Measurements from ENCODE around the gene ONECUT3.

The ONECUT3 gene

GRCh38 chr19:1765904-1766799, 12.8 kb downstream of the ONECUT3 start:
- Histone ChIP-seq H3K4ac (ENCODE audit: low read depth in 1 of 2, low read length in 2 of 2) (no peak overlapping the region), H2AK5ac (ENCODE audit: low read length, severe bottlenecking) (no peak overlapping the region), H3K36me3 (ENCODE audit: control insufficient read depth in 1 of 2, insufficient read depth in 2 of 2, low read depth in 1 of 2, low read length in 2 of 2) (no peaks in the 10 kb centered on the region), H4K8ac (ENCODE audit: low read length) (no peak overlapping the region), H3K4me1 (ENCODE audit: control insufficient read depth, insufficient read depth, low read depth, low read length) (peaks cover 2% of the 10 kb centered on the region), H3K23ac (ENCODE audit: low read length in 2 of 2) (no peak overlapping the region), H2BK5ac (ENCODE audit: low read depth, low read length, poor library complexity, severe bottlenecking) (no peak overlapping the region), H2AFZ (ENCODE audit: low read depth, low read length) (no peak overlapping the region), H2BK120ac (ENCODE audit: low read depth, low read length) (no peak overlapping the region), H2BK15ac (ENCODE audit: low read depth, poor library complexity, severe bottlenecking) (no peak overlapping the region), H3K27me3 (ENCODE audit: control insufficient read depth in 1 of 2, insufficient read depth in 1 of 2, low read length in 2 of 2) (peaks cover 82 to 88% of the 10 kb centered on the region in 2 experiments), H3K79me1 (replicated peaks; ENCODE audit: low read length, poor library complexity, severe bottlenecking) (no peaks in the 10 kb centered on the region), H3K9ac (ENCODE audit: low read length) (no peak overlapping the region), H3K4me3 (ENCODE audit: insufficient read depth in 1 of 2, low read depth in 1 of 2, low read length in 2 of 2) (no peak overlapping the region), H4K91ac (ENCODE audit: low read length) (no peak overlapping the region), H3K9me3 (ENCODE audit: control insufficient read depth, low read length) (peaks cover 8% of the 10 kb centered on the region), H2BK12ac (ENCODE audit: low read length in 2 of 2) (no peak overlapping the region), H3K27ac (ENCODE audit: low read length, poor library complexity, severe bottlenecking) (no peak overlapping the region), H3K18ac (ENCODE audit: low read depth in 1 of 2, low read length in 2 of 2) (no peak overlapping the region), H3K4me2 (ENCODE audit: low read length, poor library complexity, severe bottlenecking) (no peak overlapping the region), H3K14ac (ENCODE audit: low read length in 2 of 2) (no peak overlapping the region)
- DNase-seq, result no peak
- 10% methylated on average over 31 of the region's 38 CpGs for WGBS

- no peak overlapping the region for H3K14ac ChIP-seq (ENCODE audit: low read length in 2 of 2)
- H2BK12ac ChIP-seq (ENCODE audit: low read length in 2 of 2), result no peak overlapping the region
- H3K27me3 ChIP-seq (ENCODE audit: control insufficient read depth in 1 of 2, insufficient read depth in 1 of 2, low read length in 2 of 2), result peaks cover 75 to 81% of the 10 kb centered on the region in 2 experiments
- WGBS, result 30% methylated on average over 5 of the region's 10 CpGs
- H2AFZ ChIP-seq (ENCODE audit: low read depth, low read length), result no peak overlapping the region
- no peak overlapping the region for H3K4ac ChIP-seq (ENCODE audit: low read depth in 1 of 2, low read length in 2 of 2)
- peaks cover 13% of the 10 kb centered on the region for H3K9me3 ChIP-seq (ENCODE audit: control insufficient read depth, low read length)
- H2AK5ac ChIP-seq (ENCODE audit: low read length, severe bottlenecking), result no peak overlapping the region
- no peak overlapping the region for H3K9ac ChIP-seq (ENCODE audit: low read length)
- no peak overlapping the region for H4K8ac ChIP-seq (ENCODE audit: low read length)
- no peak overlapping the region for H3K23ac ChIP-seq (ENCODE audit: low read length in 2 of 2)
- H3K79me1 ChIP-seq (replicated peaks; ENCODE audit: low read length, poor library complexity, severe bottlenecking), result no peaks in the 10 kb centered on the region
- H2BK5ac ChIP-seq (ENCODE audit: low read depth, low read length, poor library complexity, severe bottlenecking), result no peak overlapping the region
- H3K4me3 ChIP-seq (ENCODE audit: insufficient read depth in 1 of 2, low read depth in 1 of 2, low read length in 2 of 2), result no peak overlapping the region
- H3K18ac ChIP-seq (ENCODE audit: low read depth in 1 of 2, low read length in 2 of 2), result no peak overlapping the region
- H2BK120ac ChIP-seq (ENCODE audit: low read depth, low read length), result no peak overlapping the region
- no peak overlapping the region for H4K91ac ChIP-seq (ENCODE audit: low read length)
- H2BK15ac ChIP-seq (ENCODE audit: low read depth, poor library complexity, severe bottlenecking), result no peak overlapping the region
- no peak overlapping the region for H3K27ac ChIP-seq (ENCODE audit: low read length, poor library complexity, severe bottlenecking)
- peaks cover 2% of the 10 kb centered on the region for H3K4me1 ChIP-seq (ENCODE audit: control insufficient read depth, insufficient read depth, low read depth, low read length)
- H3K4me2 ChIP-seq (ENCODE audit: low read length, poor library complexity, severe bottlenecking), result no peak overlapping the region
- H3K36me3 ChIP-seq (ENCODE audit: control insufficient read depth in 1 of 2, insufficient read depth in 2 of 2, low read depth in 1 of 2, low read length in 2 of 2), result no peaks in the 10 kb centered on the region
- no peak for DNase-seq
Measured at GRCh38 chr19:1766800-1767352, 13.6 kb downstream of the ONECUT3 start.

GRCh38 chr19:1767464-1767933, 14.2 kb downstream of the ONECUT3 start:
- Histone ChIP-seq H3K4me1 (ENCODE audit: control insufficient read depth, insufficient read depth, low read depth, low read length) (peaks cover 2% of the 10 kb centered on the region), H3K23ac (ENCODE audit: low read length in 2 of 2) (no peak overlapping the region), H2BK5ac (ENCODE audit: low read depth, low read length, poor library complexity, severe bottlenecking) (no peak overlapping the region), H2AK5ac (ENCODE audit: low read length, severe bottlenecking) (no peak overlapping the region), H3K27ac (ENCODE audit: low read length, poor library complexity, severe bottlenecking) (no peak overlapping the region), H3K79me1 (replicated peaks; ENCODE audit: low read length, poor library complexity, severe bottlenecking) (no peaks in the 10 kb centered on the region), H3K9ac (ENCODE audit: low read length) (no peak overlapping the region), H4K8ac (ENCODE audit: low read length) (no peak overlapping the region), H2BK15ac (ENCODE audit: low read depth, poor library complexity, severe bottlenecking) (no peak overlapping the region), H3K9me3 (ENCODE audit: control insufficient read depth, low read length) (peaks cover 13% of the 10 kb centered on the region), H2BK120ac (ENCODE audit: low read depth, low read length) (no peak overlapping the region), H3K18ac (ENCODE audit: low read depth in 1 of 2, low read length in 2 of 2) (no peak overlapping the region), H3K36me3 (ENCODE audit: control insufficient read depth in 1 of 2, insufficient read depth in 2 of 2, low read depth in 1 of 2, low read length in 2 of 2) (no peaks in the 10 kb centered on the region), H3K4me3 (ENCODE audit: insufficient read depth in 1 of 2, low read depth in 1 of 2, low read length in 2 of 2) (no peak overlapping the region), H4K91ac (ENCODE audit: low read length) (no peak overlapping the region), H3K4ac (ENCODE audit: low read depth in 1 of 2, low read length in 2 of 2) (no peak overlapping the region), H3K4me2 (ENCODE audit: low read length, poor library complexity, severe bottlenecking) (no peak overlapping the region), H3K27me3 (ENCODE audit: control insufficient read depth in 1 of 2, insufficient read depth in 1 of 2, low read length in 2 of 2) (peaks cover 68 to 74% of the 10 kb centered on the region in 2 experiments), H3K14ac (ENCODE audit: low read length in 2 of 2) (no peak overlapping the region), H2BK12ac (ENCODE audit: low read length in 2 of 2) (no peak overlapping the region), H2AFZ (ENCODE audit: low read depth, low read length) (no peak overlapping the region)
- 10% methylated on average over 19 of the region's 21 CpGs for WGBS
- no peak for DNase-seq

- Histone ChIP-seq H3K9ac (ENCODE audit: low read length) (no peak overlapping the region), H2BK5ac (ENCODE audit: low read depth, low read length, poor library complexity, severe bottlenecking) (no peak overlapping the region), H3K23ac (ENCODE audit: low read length in 2 of 2) (no peak overlapping the region), H2AK5ac (ENCODE audit: low read length, severe bottlenecking) (no peak overlapping the region), H3K14ac (ENCODE audit: low read length in 2 of 2) (no peak overlapping the region), H3K18ac (ENCODE audit: low read depth in 1 of 2, low read length in 2 of 2) (no peak overlapping the region), H3K4me2 (ENCODE audit: low read length, poor library complexity, severe bottlenecking) (no peak overlapping the region), H3K36me3 (ENCODE audit: control insufficient read depth in 1 of 2, insufficient read depth in 2 of 2, low read depth in 1 of 2, low read length in 2 of 2) (no peaks in the 10 kb centered on the region), H2BK120ac (ENCODE audit: low read depth, low read length) (no peak overlapping the region), H3K4ac (ENCODE audit: low read depth in 1 of 2, low read length in 2 of 2) (no peak overlapping the region), H4K8ac (ENCODE audit: low read length) (no peak overlapping the region), H3K4me3 (ENCODE audit: insufficient read depth in 1 of 2, low read depth in 1 of 2, low read length in 2 of 2) (no peak overlapping the region), H3K4me1 (ENCODE audit: control insufficient read depth, insufficient read depth, low read depth, low read length) (peaks cover 2% of the 10 kb centered on the region), H2BK15ac (ENCODE audit: low read depth, poor library complexity, severe bottlenecking) (no peak overlapping the region), H4K91ac (ENCODE audit: low read length) (no peak overlapping the region), H3K27ac (ENCODE audit: low read length, poor library complexity, severe bottlenecking) (no peak overlapping the region), H3K9me3 (ENCODE audit: control insufficient read depth, low read length) (peaks cover 13% of the 10 kb centered on the region), H2AFZ (ENCODE audit: low read depth, low read length) (no peak overlapping the region), H3K79me1 (replicated peaks; ENCODE audit: low read length, poor library complexity, severe bottlenecking) (no peaks in the 10 kb centered on the region), H3K27me3 (ENCODE audit: control insufficient read depth in 1 of 2, insufficient read depth in 1 of 2, low read length in 2 of 2) (peaks cover 62 to 70% of the 10 kb centered on the region in 2 experiments), H2BK12ac (ENCODE audit: low read length in 2 of 2) (no peak overlapping the region)
- 39% methylated on average over 13 of the region's 13 CpGs for WGBS
- DNase-seq, result no peak
Measured at GRCh38 chr19:1768248-1768647, 14.9 kb downstream of the ONECUT3 start.
